GM10847 (cell line): ENCODE data around the gene ITPKB.

Experiments
- POLR2A ChIP-seq: IDR thresholded peaks from 2 replicates; pipeline ENCODE4 v1.6.1; 2011; ENCODE audit not compliant: insufficient read length; ENCODE audit errors: extremely low read depth

Gene ITPKB

DNA sequence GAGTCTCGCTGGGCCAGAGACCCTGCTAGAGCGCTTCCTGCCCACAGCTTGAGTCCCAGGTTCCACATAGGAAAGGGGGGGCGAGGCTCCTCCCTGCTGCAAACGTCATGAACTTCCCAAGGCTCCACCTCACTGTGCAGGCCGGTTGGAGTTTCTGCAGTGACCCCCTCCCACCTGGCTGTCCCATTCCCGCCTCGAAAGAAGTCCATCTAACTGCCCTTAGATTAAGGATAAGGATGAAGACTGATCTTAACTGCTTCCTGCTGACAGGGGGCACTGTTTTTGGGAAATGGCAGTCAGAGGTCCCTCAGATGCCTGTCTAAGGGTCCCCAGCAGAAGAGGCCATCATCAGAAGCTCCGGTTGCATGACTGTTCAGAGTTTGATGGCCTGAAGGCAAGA lies 127.8 kb downstream of the ITPKB start:
- TF ChIP-seq POLR2A: no peak

DNA sequence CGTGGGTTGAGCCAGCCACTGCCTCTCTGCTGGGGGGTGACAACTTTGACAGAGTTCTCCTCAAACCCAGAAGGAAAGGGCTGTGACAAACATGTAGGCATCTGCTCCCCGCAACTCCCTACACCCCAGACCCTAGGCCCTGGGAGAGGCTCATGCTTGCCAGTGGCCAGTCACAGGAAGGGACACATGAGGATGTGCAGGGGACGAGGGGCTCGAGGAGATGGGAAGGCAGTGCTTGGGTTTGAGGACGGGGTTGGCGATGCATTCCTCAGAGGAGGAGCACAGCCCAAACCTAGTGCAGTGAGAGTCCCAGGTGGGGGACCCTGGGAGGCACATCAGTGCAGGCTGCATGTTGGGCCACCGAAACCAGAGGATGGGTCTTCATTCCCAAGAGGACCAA lies 128.4 kb downstream of the ITPKB start:
- TF ChIP-seq POLR2A: no peak

- no peak for TF ChIP-seq POLR2A
Measured at GRCh38 chr1:226609836-226610455, 129.1 kb downstream of the ITPKB start.

DNA sequence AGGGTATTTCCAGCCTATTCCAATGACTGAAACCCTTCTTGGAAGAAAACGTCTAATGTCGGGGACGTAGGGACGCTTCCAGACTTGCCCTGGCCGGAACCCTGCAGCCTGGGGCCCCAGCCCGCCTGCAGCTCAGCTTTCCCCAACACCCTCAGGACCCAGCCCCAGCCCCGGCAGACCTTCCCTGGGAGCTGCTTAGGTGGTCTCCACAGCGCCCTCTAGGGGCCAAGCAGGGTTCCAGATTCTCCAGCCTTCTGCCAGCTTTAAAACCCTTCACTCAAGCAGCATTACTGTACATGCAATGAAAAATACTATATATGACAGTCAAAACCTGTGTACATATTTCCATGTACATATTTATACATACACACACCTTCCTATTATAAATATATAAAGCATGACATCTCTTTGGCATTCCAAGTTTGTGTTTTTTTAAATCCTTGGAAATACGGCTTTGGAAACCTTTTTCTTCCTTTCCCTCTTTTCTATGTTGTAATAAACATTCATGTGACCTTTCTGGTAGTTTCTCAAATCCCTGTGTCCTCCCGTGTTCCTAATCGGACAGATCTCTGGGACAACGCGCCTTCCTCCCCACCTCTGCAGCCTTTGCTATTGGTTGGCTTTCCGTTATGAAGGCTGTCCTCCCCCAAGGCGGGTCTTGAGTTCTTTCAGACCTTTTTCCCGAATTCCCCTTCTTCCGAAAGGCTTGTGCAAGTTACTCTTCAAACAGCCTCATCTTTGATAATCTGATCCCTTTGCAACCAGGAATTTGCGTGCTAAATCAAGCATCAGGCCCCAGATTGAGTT lies 130.2 kb downstream of the ITPKB start:
- TF ChIP-seq POLR2A: no peak

GRCh38 chr1:226607821-226608220 lies 131.3 kb downstream of the ITPKB start:
- TF ChIP-seq POLR2A: no peak

DNA sequence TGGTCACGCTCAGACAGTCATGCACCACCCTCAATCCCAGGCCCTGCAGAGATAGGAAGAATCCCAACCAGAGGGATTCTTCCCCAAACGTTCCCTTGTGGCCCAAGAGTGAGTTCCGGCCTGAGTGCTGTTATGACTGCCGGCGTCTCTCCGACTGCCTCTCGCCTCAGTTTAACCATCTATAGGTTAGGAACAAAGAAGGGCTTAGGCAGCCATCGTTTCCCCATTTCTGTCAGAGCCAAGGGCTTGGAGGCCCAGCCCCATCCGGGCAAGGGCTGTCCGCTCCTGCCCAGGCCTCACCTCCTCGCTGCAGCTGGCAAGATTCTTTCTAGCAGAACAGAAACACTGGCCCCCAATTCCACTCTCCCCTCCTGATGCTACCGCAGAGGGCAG lies 131.8 kb downstream of the ITPKB start:
- no peak for TF ChIP-seq POLR2A

DNA sequence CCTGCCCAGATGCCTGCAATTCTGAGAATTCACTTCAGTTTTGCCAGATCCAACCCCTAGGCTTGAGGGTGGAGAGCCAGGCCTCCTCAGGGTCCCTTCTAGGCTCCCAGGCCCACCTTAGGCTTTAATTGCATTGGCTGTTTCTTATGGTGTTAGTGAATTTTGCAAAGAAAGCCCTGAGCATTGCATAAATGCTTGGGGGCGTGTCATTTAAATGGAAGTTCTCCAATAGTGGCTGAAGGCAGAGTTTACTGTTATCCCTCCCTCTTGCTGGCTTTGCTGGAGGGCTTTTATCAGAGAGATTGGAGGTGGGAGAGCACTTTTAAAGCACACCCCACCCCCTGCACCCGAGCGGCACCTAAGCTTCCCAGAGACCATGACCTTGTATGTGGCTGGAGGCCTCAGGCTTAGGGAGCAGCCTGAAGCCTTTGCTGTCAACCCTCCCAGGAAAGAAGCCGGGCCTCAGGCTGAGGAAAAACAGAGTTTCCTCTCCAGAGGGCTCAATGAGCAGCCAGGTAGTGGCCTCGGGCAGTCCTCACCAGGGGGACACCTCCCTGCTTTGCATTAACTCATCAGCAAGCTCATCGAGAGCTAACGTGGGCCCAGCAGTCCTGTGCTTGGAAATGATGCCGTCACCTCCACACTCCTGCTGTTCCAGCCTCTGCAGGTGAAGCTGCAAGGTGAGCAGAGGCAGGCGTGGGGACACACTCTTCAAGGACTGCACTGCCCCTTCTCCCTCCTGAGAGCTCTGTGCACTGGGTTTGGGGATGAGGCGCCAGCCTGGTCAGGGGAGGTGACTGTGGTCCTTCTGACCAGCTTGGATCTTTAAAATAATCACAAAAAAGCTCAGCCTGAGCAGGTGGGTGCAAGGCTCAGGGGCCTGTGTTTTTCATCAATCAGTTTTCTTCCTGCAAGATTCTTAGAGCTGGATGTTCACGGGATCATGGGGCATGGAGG lies 132.5 kb downstream of the ITPKB start:
- no peak for TF ChIP-seq POLR2A

- TF ChIP-seq POLR2A: no peak
Measured at GRCh38 chr1:226605318-226605950, 133.6 kb downstream of the ITPKB start.

GRCh38 chr1:226604560-226605317 lies 134.3 kb downstream of the ITPKB start:
- no peak for TF ChIP-seq POLR2A

GRCh38 chr1:226603858-226604559 lies 135.1 kb downstream of the ITPKB start:
- no peak for TF ChIP-seq POLR2A

DNA sequence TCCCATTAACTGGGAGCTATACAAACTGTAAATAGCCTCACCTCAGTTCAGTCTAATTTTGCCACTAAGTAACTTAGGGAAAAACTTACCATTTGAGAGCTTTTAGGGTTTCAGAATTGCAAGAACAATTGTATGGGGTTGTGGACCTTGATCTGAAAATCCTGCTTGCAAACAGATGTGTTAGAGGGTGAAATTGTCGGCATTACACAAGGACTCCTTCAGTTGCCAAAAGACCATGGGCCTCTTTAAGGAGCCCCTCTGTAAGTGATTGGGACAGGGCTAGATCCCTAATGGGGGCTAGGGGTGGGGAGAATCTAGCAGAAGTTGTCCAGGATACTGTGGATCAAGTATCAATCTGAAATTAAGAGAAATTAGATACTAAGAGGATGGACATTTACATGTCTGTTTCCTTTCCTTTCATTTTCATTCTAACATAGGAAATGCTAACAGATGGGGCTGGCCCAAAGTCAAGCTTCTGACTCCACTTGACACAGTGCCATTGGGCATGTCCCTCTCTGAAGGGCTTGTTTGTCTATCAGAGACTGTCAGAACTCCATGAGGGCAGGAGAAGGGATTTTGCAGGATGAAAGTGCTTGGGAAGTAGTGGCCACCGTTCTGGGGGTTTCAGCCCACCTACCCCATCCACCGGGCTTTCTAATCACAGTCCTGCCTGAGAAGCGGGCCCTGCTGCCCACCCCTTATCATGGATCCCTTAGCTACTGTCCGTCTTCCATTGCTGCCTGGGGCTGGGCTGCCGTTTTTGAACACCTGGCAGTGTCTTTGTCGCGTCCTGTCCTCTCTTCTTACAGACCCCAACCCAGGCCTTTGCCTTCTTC lies 135.8 kb downstream of the ITPKB start:
- TF ChIP-seq POLR2A: no peak

DNA sequence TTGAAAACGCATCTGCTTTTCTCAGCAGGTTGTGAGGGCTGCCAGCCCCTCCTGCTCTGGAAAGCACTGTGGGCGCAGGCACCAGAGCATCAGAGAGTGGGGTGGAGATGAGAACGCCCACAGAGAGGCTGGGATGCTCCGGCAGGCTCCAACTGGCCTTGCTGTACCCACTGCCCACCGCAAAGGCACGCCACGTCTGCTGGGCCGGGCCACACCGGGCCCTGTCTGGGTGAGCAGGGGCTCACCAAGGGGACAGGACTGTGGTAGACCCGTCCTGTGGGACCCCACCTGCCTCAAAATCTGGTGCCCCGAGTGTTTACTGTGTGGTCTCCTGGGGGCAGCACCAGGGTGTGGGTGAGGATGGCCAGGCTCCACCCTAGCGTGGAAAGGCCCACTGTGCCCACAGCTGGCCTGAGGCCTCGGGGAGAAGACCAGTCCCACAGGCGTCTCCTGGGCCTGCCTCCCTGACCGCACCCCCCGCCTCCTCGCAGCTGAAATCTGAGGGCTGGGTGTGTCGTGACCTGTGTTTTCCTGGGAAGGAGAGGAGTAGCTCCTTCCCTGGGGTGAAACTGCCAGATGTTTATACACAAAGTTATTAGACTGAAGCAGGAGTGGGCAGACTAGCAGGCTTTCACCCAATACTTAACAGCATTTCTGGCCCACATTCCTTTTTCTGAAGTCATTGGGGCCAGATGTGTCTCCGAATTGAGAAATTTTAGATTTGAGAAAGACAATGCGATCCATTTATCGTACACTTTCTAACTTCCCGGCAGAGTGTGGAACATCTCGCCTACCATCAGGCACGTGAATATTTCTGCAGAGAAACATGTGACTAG lies 136.7 kb downstream of the ITPKB start:
- no peak for TF ChIP-seq POLR2A
